Measurements from ENCODE around the gene RIC8A. TPM values are rescaled to one million over a fixed set of nuclear protein-coding genes. Genes with fewer than 3 reads are reported as not detected.

Gene RIC8A
- total and polyA plus RNA-seq, 9 of the 15 experiments (the other 6 are each of a cell fraction or from before 2014, with no cell fraction given) = 10.7 to 108 (median 72.1) TPM

- Histone ChIP-seq H3K27ac (ENCODE audit: extremely low read depth, low read depth, low read length) (no peak overlapping the region), H3K27me3 (ENCODE audit: control insufficient read depth in 2 of 2, insufficient read depth in 2 of 2, low read length in 2 of 2) (no peaks in the 10 kb centered on the region), H3K4me3 (no peak overlapping the region), H3K36me3 (ENCODE audit: control insufficient read depth, insufficient read depth, low read length) (peaks cover 86% of the 10 kb centered on the region), H4K20me1 (replicated peaks; ENCODE audit: control insufficient read depth, insufficient read depth, low read length) (no peaks in the 10 kb centered on the region), H3K79me2 (ENCODE audit: control insufficient read depth, insufficient read depth, low read length) (no peaks in the 10 kb centered on the region), H2AFZ (ENCODE audit: low read depth, low read length) (no peak overlapping the region), H3K4me2 (ENCODE audit: insufficient read depth, low read length) (no peak overlapping the region), H3K4me1 (replicated peaks in 1 of 2; ENCODE audit: control insufficient read depth in 2 of 2, insufficient read depth in 2 of 2, low read length in 2 of 2) (no peaks in the 10 kb centered on the region), H3K9ac (ENCODE audit: insufficient read depth in 1 of 2, low read depth in 2 of 2, low read length in 2 of 2) (no peak overlapping the region), H3K9me1 (ENCODE audit: control insufficient read depth, insufficient read depth, low read length) (no peaks in the 10 kb centered on the region), H3K9me3 (replicated peaks; ENCODE audit: control insufficient read depth, insufficient read depth, low read depth, low read length) (no peaks in the 10 kb centered on the region)
- ChIA-PET POLR2A (interaction anchor here (0.6 to 2.0 kb wide), 11 partner anchors 10 to 216 kb away, joined by 3 to 9 read pairs (median 3); partner anchors contain the start of genes BET1L, PSMD13 and RIC8A), CTCF (ENCODE audit: low intra/inter-chr PET ratio) (interaction anchor here (0.6 to 1.1 kb wide), 2 partner anchors 40 to 111 kb away, joined by 3 read pairs; no protein-coding TSS in a partner anchor)
- 85% methylated on average over 5 of the region's 5 CpGs for WGBS (ENCODE audit: insufficient coverage, low coverage, missing lambda C conversion rate)
- TF ChIP-seq ZNF584 (CRISPR knock-in tag; IDR thresholded peaks at IDR 0.05; ENCODE audit: low read depth) = no peak
- TF ChIP-seq MTA3 (IDR thresholded peaks at IDR 0.05; ENCODE audit: borderline replicate concordance) = no peak
- TF ChIP-seq CBFA2T3 (IDR thresholded peaks at IDR 0.05) = no peak
- no peak for DNase-seq (ENCODE audit: extremely low read depth in 1 of 4, low spot score in 3 of 4)
- ATAC-seq = peak; percentile 11; the same call in 2 of the 3 replicates
- intact Hi-C loops (cut with micrococcal nuclease) = no loop called here
- no TSS peak for BruUV-seq (replicated peaks)
- in situ Hi-C loops (cut with MboI) = loop anchor here (5.0 kb wide), 1 partner anchor 107 kb away; no protein-coding TSS in a partner anchor
- FAIRE-seq = no peak
These were observed 42.8 kb downstream of the RIC8A start for GRCh38 chr11:250274-250673.

GRCh38 chr11:250740-251299 lies 43.3 kb downstream of the RIC8A start:
- H3K36me3 ChIP-seq (ENCODE audit: control insufficient read depth, insufficient read depth, low read length) = peaks cover 80% of the 10 kb centered on the region
- H3K4me3 ChIP-seq = no peak overlapping the region
- no peaks in the 10 kb centered on the region for H3K4me1 ChIP-seq (replicated peaks in 1 of 2; ENCODE audit: control insufficient read depth in 2 of 2, insufficient read depth in 2 of 2, low read length in 2 of 2)
- intact Hi-C loops (cut with micrococcal nuclease) (no loop called here), in situ Hi-C loops (cut with MboI) (loop anchor here (5.0 kb wide), 1 partner anchor 106 kb away; no protein-coding TSS in a partner anchor)
- H3K4me2 ChIP-seq (ENCODE audit: insufficient read depth, low read length) = no peak overlapping the region
- no peaks in the 10 kb centered on the region for H4K20me1 ChIP-seq (replicated peaks; ENCODE audit: control insufficient read depth, insufficient read depth, low read length)
- 79% methylated on average over 8 of the region's 10 CpGs for WGBS (ENCODE audit: insufficient coverage, low coverage, missing lambda C conversion rate)
- FAIRE-seq = peak; percentile 82
- peak; percentile 97 for ATAC-seq
- no peaks in the 10 kb centered on the region for H3K79me2 ChIP-seq (ENCODE audit: control insufficient read depth, insufficient read depth, low read length)
- BruUV-seq (replicated peaks) = no TSS peak
- ChIA-PET POLR2A (interaction anchor here (0.7 to 2.0 kb wide), 11 partner anchors 10 to 197 kb away, joined by 3 to 9 read pairs (median 3); partner anchors contain the start of genes BET1L, PSMD13 and RIC8A), CTCF (ENCODE audit: low intra/inter-chr PET ratio) (interaction anchor here (0.6 to 1.1 kb wide), 3 partner anchors 39 to 110 kb away, joined by 3 read pairs; no protein-coding TSS in a partner anchor)
- no peak overlapping the region for H2AFZ ChIP-seq (ENCODE audit: low read depth, low read length)
- H3K27ac ChIP-seq (ENCODE audit: extremely low read depth, low read depth, low read length) = no peak overlapping the region
- H3K9ac ChIP-seq (ENCODE audit: insufficient read depth in 1 of 2, low read depth in 2 of 2, low read length in 2 of 2) = no peak overlapping the region
- no peaks in the 10 kb centered on the region for H3K27me3 ChIP-seq (ENCODE audit: control insufficient read depth in 2 of 2, insufficient read depth in 2 of 2, low read length in 2 of 2)
- DNase-seq (ENCODE audit: extremely low read depth in 1 of 4, low spot score in 3 of 4) = peak; percentile 48 to 76 (median 64)
- H3K9me3 ChIP-seq (replicated peaks; ENCODE audit: control insufficient read depth, insufficient read depth, low read depth, low read length) = no peaks in the 10 kb centered on the region
- no peaks in the 10 kb centered on the region for H3K9me1 ChIP-seq (ENCODE audit: control insufficient read depth, insufficient read depth, low read length)
- TF ChIP-seq JUND (IDR thresholded peaks at IDR 0.05; ENCODE audit: borderline replicate concordance, low read depth, low read length) (peak; percentile 14; the same call in 1 of the 2 replicates), JUND (tag; IDR thresholded peaks at IDR 0.05; ENCODE audit: borderline replicate concordance, low read depth, low read length) (no peak), EP300 (IDR thresholded peaks at IDR 0.05; ENCODE audit: low read length) (no peak), EGR1 (conservative IDR thresholded peaks at IDR 0.05) (no peak), EHMT2 (IDR thresholded peaks at IDR 0.05) (no peak), RB1 (IDR thresholded peaks at IDR 0.05; ENCODE audit: low read depth) (peak; percentile 47; the same call in 1 of the 2 replicates), VEZF1 (CRISPR knock-in tag; IDR thresholded peaks at IDR 0.05) (0 out of 2 replicates have a peak, but pooled peaks have one; percentile 5), JUN (IDR thresholded peaks at IDR 0.05; ENCODE audit: borderline replicate concordance, low read depth, low read length) (no peak), JUN (CRISPR knock-in tag; IDR thresholded peaks at IDR 0.05; ENCODE audit: borderline replicate concordance) (no peak), ZNF655 (CRISPR knock-in tag; IDR thresholded peaks at IDR 0.05) (no peak)
